Measurements from ENCODE around the gene DHX34. TPM values are rescaled to one million over a fixed set of nuclear protein-coding genes. Genes with fewer than 3 reads are reported as not detected.
"Not testable (repeated sequence)": the region's sequence is repeated elsewhere in the genome, so short reads cannot be mapped to it uniquely, and the experiment has no call there.

The DHX34 gene
- total RNA-seq, 3 donors from 2014 or later = 6.2 to 20.6 (median 20.5) TPM

GRCh38 chr19:47408156-47408938 is 59.2 kb downstream of the DHX34 start:
- no peak for DNase-seq (ENCODE audit: low spot score in 2 of 2)
- Histone ChIP-seq H3K27me3 (no peaks in the 10 kb centered on the region), H3K4me1 (no peaks in the 10 kb centered on the region), H3K4me3 (no peak overlapping the region), H3K36me3 (no peaks in the 10 kb centered on the region), H3K27ac (no peak overlapping the region), H3K9me3 (no peaks in the 10 kb centered on the region)
- intact Hi-C loops (cut with DNase I; ENCODE audit: low total_unique reads) = no loop called here
- TF ChIP-seq POLR2AphosphoS5 (IDR thresholded peaks at IDR 0.05) (no peak), CTCF (IDR thresholded peaks at IDR 0.05) (no peak), POLR2A (IDR thresholded peaks at IDR 0.05) (no peak)

- no peaks in the 10 kb centered on the region for H3K9me3 ChIP-seq
- intact Hi-C loops (cut with DNase I; ENCODE audit: low total_unique reads) = no loop called here
- no peaks in the 10 kb centered on the region for H3K36me3 ChIP-seq
- no peak overlapping the region for H3K4me3 ChIP-seq
- TF ChIP-seq CTCF (IDR thresholded peaks at IDR 0.05) = no peak
- TF ChIP-seq POLR2A (IDR thresholded peaks at IDR 0.05) = no peak
- TF ChIP-seq POLR2AphosphoS5 (IDR thresholded peaks at IDR 0.05) = no peak
- no peak overlapping the region for H3K27ac ChIP-seq
- H3K27me3 ChIP-seq = no peaks in the 10 kb centered on the region
- no peaks in the 10 kb centered on the region for H3K4me1 ChIP-seq
- no peak for DNase-seq (ENCODE audit: low spot score in 2 of 2)
Measured at GRCh38 chr19:47411101-47411500, 62.0 kb downstream of the DHX34 start.

- H3K36me3 ChIP-seq; H3K27ac ChIP-seq; H3K27me3 ChIP-seq; DNase-seq (ENCODE audit: low spot score in 2 of 2); H3K9me3 ChIP-seq; intact Hi-C loops (cut with DNase I; ENCODE audit: low total_unique reads); H3K4me1 ChIP-seq; H3K4me3 ChIP-seq: not testable (repeated sequence)
Measured at GRCh38 chr19:47411696-47412095, 62.6 kb downstream of the DHX34 start.

GRCh38 chr19:47413941-47414340 is 64.8 kb downstream of the DHX34 start:
- intact Hi-C loops (cut with DNase I; ENCODE audit: low total_unique reads) = no loop called here
- H3K36me3 ChIP-seq = no peaks in the 10 kb centered on the region
- no peaks in the 10 kb centered on the region for H3K4me1 ChIP-seq
- no peak overlapping the region for H3K4me3 ChIP-seq
- no peak for TF ChIP-seq POLR2AphosphoS5 (IDR thresholded peaks at IDR 0.05)
- TF ChIP-seq POLR2A (IDR thresholded peaks at IDR 0.05) = no peak
- no peak for TF ChIP-seq CTCF (IDR thresholded peaks at IDR 0.05)
- H3K27ac ChIP-seq = no peak overlapping the region
- DNase-seq (ENCODE audit: low spot score in 2 of 2) = no peak
- H3K9me3 ChIP-seq = no peaks in the 10 kb centered on the region
- peaks cover 1 to 5% of the 10 kb centered on the region in 2 donors for H3K27me3 ChIP-seq

GRCh38 chr19:47414469-47414868 is 65.4 kb downstream of the DHX34 start:
- H3K27ac ChIP-seq = no peak overlapping the region
- intact Hi-C loops (cut with DNase I; ENCODE audit: low total_unique reads) = no loop called here
- no peaks in the 10 kb centered on the region for H3K9me3 ChIP-seq
- no peak for TF ChIP-seq CTCF (IDR thresholded peaks at IDR 0.05)
- TF ChIP-seq POLR2A (IDR thresholded peaks at IDR 0.05) = no peak
- TF ChIP-seq POLR2AphosphoS5 (IDR thresholded peaks at IDR 0.05) = no peak
- peaks cover 2 to 6% of the 10 kb centered on the region in 2 donors for H3K27me3 ChIP-seq
- DNase-seq (ENCODE audit: low spot score in 2 of 2) = no peak
- H3K36me3 ChIP-seq = no peaks in the 10 kb centered on the region
- H3K4me1 ChIP-seq = no peaks in the 10 kb centered on the region
- H3K4me3 ChIP-seq = no peak overlapping the region
